Sigmoid colon (tissue), 7 donors: ENCODE results near the gene BTBD19. TPM values are rescaled to one million over a fixed set of nuclear protein-coding genes. Genes with fewer than 3 reads are reported as not detected.

ENCODE experiments used
- DNase-seq: peaks from one replicate; pipeline ENCODE4 v3.0.0-alpha.2; 2019
- H3K27ac ChIP-seq, 4 donors: fragments of 200-600 bp; sonication (generic); one replicate each; pipeline ENCODE4 v1.5.1; 2016 to 2019; ENCODE audit warnings: mild to moderate bottlenecking in 1 of 4
- H3K27me3 ChIP-seq, 3 donors: fragments of 200-600 bp; sonication (generic); one replicate each; pipeline ENCODE4 v1.5.1; 2019; ENCODE audit warnings: mild to moderate bottlenecking in 1 of 3
- H3K36me3 ChIP-seq, 4 donors: fragments of 200-600 bp; sonication (generic); one replicate each; pipeline ENCODE4 v1.5.1; 2016 to 2019
- H3K4me1 ChIP-seq, 4 donors: fragments of 200-600 bp; sonication (generic); one replicate each; pipeline ENCODE4 v1.5.1; 2017 to 2019
- H3K4me3 ChIP-seq, 4 donors: fragments of 200-600 bp; sonication (generic); one replicate each; pipeline ENCODE4 v1.5.1; 2017 to 2019; ENCODE audit warnings: mild to moderate bottlenecking in 2 of 4, moderate library complexity in 1 of 4
- H3K9me3 ChIP-seq, 4 donors: fragments of 200-600 bp in 3 of 4; sonication (generic) in 3 of 4; one replicate each; pipeline versions ENCODE4 v1.5.1 to v1.6.1; 2013 to 2019
- EP300 ChIP-seq, 4 donors: sonication (generic); formaldehyde crosslinking; IDR thresholded peaks; one replicate each; pipeline ENCODE4 v1.6.1; 2017; ENCODE audit warnings: antibody characterized with exemption in 4 of 4
- POLR2A ChIP-seq, 2 donors: fragments of 450-650 bp; IDR thresholded peaks; one replicate each; pipeline ENCODE4 v1.6.1; 2016; ENCODE audit warnings: antibody characterized with exemption in 2 of 2, mild to moderate bottlenecking in 2 of 2, moderate library complexity in 2 of 2
- POLR2AphosphoS5 ChIP-seq, 4 donors: sonication (generic); formaldehyde crosslinking; IDR thresholded peaks; one replicate each; pipeline ENCODE4 v1.6.1; 2017; ENCODE audit warnings: antibody characterized with exemption in 4 of 4
- WGBS, 2 donors: extraction: QIAGEN DNeasy Blood & Tissue Kit; methylation state at CpG; one replicate each; pipeline ENCODE4 v1.1.7; 2013; 5-methylcytosine and 5-hydroxymethylcytosine counted together
- intact Hi-C: fragments of 100-400 bp; cut with DNase I; formaldehyde crosslinking; loops from one replicate; pipeline ENCODE4 v1.15.1; 2023
- polyA plus RNA-seq, 3 donors: library from polyadenylated mRNA; stranded (reverse); fragments of 200-250 nt; gene quantifications; one replicate each; pipeline ENCODE4 v1.2.3, GENCODE V29; 2013
- total RNA-seq, 4 donors: library from RNA; depleted of rRNA; stranded (reverse); fragments of >200 nt; gene quantifications; one replicate each; pipeline ENCODE4 v1.1.0, GENCODE V29; 2016
- TF ChIP-seq, protein P1 (sequence below), 4 experiments: fragments of 450-650 bp in 3 of 4; fragments of 200-600 bp in 1 of 4; IDR thresholded peaks; one replicate each; pipeline ENCODE4 v1.5.1; 2016 to 2019; ENCODE audit warnings: antibody characterized with exemption in 4 of 4, mild to moderate bottlenecking in 3 of 4, moderate library complexity in 2 of 4
- donor health status: healthy with polysubstance abuse.
- donor health status: Bipolar disorder and iron deficiency.
- donor health status: healthy.

The BTBD19 gene
- total and polyA plus RNA-seq, 7 donors = 0.60 to 9.4 (median 2.8) TPM; not detected in 1

DNA sequence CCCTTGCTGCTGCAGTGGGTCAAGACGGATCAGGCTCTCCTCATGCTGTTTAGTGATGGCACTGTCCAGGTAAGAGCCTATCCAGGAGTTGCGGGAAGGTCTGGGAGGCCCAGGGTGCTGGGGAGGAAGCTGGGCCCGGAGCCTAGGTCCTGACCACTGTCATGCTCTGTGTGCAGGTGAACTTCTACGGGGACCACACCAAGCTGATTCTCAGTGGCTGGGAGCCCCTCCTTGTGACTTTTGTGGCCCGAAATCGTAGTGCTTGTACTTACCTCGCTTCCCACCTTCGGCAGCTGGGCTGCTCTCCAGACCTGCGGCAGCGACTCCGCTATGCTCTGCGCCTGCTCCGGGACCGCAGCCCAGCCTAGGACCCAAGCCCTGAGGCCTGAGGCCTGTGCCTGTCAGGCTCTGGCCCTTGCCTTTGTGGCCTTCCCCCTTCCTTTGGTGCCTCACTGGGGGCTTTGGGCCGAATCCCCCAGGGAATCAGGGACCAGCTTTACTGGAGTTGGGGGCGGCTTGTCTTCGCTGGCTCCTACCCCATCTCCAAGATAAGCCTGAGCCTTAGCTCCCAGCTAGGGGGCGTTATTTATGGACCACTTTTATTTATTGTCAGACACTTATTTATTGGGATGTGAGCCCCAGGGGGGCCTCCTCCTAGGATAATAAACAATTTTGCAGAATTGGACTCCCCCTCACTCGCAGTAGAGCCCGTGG lies 2.9 kb upstream of the BTBD19 start:
- DNase-seq = peak; percentile 64
- Histone ChIP-seq H3K27me3 (no peaks in the 10 kb centered on the region), H3K9me3 (no peaks in the 10 kb centered on the region), H3K27ac (peak overlapping the region; percentile 88 to 98 (median 95)), H3K4me1 (peaks cover 0 to 80% (median 58%) of the 10 kb centered on the region in 4 donors), H3K36me3 (peaks cover 0 to 40% (median 10%) of the 10 kb centered on the region in 4 donors), H3K4me3 (no peak overlapping the region)
- intact Hi-C loops = loop anchor here (10.0 kb wide), 1 partner anchor 689 kb away; the partner anchor contains the start of gene TESK2
- 94 to 96% methylated on average over 20 of the region's 20 CpGs for WGBS, 2 donors
- TF ChIP-seq EP300 (IDR thresholded peaks at IDR 0.05) (no peak), POLR2A (IDR thresholded peaks at IDR 0.05) (no peak), POLR2AphosphoS5 (IDR thresholded peaks at IDR 0.05) (no peak)
- TF ChIP-seq, protein P1, sequence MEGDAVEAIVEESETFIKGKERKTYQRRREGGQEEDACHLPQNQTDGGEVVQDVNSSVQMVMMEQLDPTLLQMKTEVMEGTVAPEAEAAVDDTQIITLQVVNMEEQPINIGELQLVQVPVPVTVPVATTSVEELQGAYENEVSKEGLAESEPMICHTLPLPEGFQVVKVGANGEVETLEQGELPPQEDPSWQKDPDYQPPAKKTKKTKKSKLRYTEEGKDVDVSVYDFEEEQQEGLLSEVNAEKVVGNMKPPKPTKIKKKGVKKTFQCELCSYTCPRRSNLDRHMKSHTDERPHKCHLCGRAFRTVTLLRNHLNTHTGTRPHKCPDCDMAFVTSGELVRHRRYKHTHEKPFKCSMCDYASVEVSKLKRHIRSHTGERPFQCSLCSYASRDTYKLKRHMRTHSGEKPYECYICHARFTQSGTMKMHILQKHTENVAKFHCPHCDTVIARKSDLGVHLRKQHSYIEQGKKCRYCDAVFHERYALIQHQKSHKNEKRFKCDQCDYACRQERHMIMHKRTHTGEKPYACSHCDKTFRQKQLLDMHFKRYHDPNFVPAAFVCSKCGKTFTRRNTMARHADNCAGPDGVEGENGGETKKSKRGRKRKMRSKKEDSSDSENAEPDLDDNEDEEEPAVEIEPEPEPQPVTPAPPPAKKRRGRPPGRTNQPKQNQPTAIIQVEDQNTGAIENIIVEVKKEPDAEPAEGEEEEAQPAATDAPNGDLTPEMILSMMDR (IDR thresholded peaks at IDR 0.05) = no peak

DNA sequence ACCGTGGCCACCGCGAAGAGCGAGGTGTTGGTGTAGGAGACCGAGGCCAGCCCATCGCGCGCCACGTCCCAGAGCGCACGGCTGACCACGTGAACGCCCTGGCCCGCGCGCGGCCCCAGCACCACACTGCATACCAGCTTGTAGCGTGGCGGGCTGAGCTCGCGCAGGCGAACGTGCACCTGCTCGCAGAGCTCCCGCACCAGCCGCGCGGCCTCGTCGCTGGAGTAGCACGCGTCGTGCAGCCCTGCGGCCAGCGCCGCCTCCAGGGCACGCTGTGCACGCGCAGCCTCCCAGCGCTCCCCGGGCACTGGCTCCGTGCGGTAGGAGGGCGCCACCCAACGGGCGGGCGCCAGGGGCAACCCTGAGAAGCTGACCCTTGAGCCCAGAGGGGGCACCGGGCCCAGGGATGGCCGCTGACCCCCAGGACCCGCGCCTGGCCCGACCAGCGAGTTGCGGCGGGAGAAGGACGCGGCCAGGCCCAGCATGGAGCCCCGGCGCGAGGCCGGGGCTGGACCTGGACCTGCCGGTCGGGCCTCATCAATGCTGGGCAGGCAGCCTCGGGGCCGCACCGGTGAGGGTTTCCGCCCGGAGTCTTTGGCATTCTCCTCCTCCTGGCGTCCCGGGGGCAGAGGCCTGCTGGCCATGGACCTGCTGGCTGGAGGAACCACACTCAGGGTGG lies 2.2 kb upstream of the BTBD19 start:
- DNase-seq = peak; percentile 70
- Histone ChIP-seq H3K4me3 (no peak overlapping the region), H3K9me3 (no peaks in the 10 kb centered on the region), H3K36me3 (peaks cover 0 to 40% (median 10%) of the 10 kb centered on the region in 4 donors), H3K27ac (peak overlapping the region; percentile 88 to 98 (median 95)), H3K27me3 (no peaks in the 10 kb centered on the region), H3K4me1 (peaks cover 0 to 80% (median 54%) of the 10 kb centered on the region in 4 donors)
- intact Hi-C loops = loop anchor here (10.0 kb wide), 1 partner anchor 689 kb away; the partner anchor contains the start of gene TESK2
- 96 to 97% methylated on average over 70 of the region's 70 CpGs for WGBS, 2 donors
- no peak for TF ChIP-seq POLR2A (IDR thresholded peaks at IDR 0.05)
- TF ChIP-seq EP300 (IDR thresholded peaks at IDR 0.05) = no peak
- TF ChIP-seq POLR2AphosphoS5 (IDR thresholded peaks at IDR 0.05) = no peak
- TF ChIP-seq, protein P1 (IDR thresholded peaks at IDR 0.05) = no peak

DNA sequence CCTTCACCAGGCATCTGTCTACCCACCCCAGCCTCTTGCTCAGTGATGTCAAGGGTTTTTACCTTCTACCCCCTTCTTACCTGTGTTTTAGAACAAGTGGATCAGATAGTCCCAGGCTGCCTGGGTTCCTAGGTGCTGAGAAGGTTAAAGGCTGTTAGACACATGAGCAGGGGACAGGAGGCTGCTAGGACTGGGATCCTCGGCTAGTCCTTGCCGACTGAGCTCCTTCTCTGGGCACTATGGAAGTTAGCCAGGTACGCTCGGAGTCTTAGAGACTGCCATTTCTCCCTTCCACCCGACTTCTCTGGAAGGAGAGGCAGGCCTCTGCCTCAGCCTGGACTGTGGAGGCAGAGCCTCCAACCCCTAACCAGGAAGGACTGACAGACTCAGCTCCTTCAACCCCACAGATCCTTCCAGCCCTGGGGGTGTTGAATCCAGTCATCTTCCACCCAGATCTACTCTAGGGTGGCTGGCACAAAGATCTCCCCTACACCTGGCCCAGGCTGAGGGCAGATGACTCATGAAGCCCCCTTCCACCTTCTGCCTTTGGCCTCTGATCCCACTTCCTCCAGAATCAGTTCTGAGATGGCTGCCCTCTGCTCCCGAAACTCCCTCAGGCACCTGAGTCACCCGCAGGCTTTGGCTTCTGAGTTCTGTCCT lies 1.5 kb upstream of the BTBD19 start, which contains the start of gene DYNLT4:
DYNLT4 (minus strand) TSS at position 648 of the 660 bp plus-strand sequence. CDS start 683 bp downstream, outside the sequence.
- peak within 1 kb of the TSS in 2 of 4 donors; percentile 23 to 35 for H3K4me3 ChIP-seq

DNA sequence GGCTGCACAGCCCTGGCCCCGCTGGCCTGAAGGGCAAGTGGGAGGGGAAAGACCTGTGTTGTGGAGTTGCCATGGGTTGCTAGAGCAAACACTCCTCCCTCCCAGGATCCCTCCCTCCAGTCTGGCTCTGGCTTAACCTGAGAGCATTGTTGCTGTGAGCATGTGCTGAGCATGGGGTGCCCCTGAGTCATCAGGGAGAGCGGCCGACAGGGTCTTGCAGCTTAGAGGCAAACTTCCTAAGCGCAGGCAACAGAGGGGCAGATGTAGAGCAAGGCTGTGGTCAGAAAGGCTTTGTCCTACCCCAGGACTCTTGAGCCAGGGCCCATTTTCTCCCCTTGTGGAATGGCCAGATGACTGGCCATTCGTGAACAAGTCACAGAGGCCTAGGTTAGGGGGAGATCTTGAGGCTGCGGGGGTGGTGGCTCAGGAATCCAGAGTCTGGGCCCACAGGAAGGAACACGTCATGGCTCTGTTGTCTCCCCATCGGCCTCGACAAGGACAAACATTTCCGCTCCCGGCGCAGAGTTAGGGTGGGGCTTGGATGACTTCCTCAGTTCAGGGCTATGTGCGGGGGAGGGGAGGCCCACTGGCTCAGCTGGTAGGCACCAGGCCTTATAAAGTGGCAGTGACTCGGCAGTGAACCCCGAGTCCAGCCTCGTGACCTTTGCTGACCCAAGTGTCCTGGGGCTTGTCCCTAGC lies 810 bp upstream of the BTBD19 start:
- Histone ChIP-seq H3K27ac (peak overlapping the region; percentile 88 to 98 (median 95)), H3K36me3 (peaks cover 0 to 39% (median 10%) of the 10 kb centered on the region in 4 donors), H3K9me3 (no peaks in the 10 kb centered on the region), H3K27me3 (no peaks in the 10 kb centered on the region), H3K4me1 (peaks cover 0 to 79% (median 50%) of the 10 kb centered on the region in 4 donors), H3K4me3 (peak overlapping the region in 2 of 4 donors; percentile 23 to 35)
- 3 to 6% methylated on average over 16 of the region's 16 CpGs for WGBS, 2 donors
- TF ChIP-seq EP300 (IDR thresholded peaks at IDR 0.05) (peak in 1 of 4 donors; percentile 67), POLR2AphosphoS5 (IDR thresholded peaks at IDR 0.05) (peak; percentile 16 to 89 (median 48)), POLR2A (IDR thresholded peaks at IDR 0.05) (peak in 1 of 2 donors; percentile 11)
- TF ChIP-seq, protein P1 (IDR thresholded peaks at IDR 0.05) = no peak
- intact Hi-C loops = loop anchor here (10.0 kb wide), 1 partner anchor 687 kb away; the partner anchor contains the start of gene TESK2
- DNase-seq = peak; percentile 98

More for the DNA sequence above, 1.5 kb upstream of the BTBD19 start, which contains the start of gene DYNLT4:
- Histone ChIP-seq H3K27ac (peak within 1 kb of the TSS; percentile 88 to 98 (median 95)), H3K27me3 (no peaks in the 10 kb centered on the region), H3K9me3 (no peaks in the 10 kb centered on the region), H3K36me3 (peaks cover 0 to 40% (median 10%) of the 10 kb centered on the region in 4 donors), H3K4me1 (peaks cover 0 to 79% (median 52%) of the 10 kb centered on the region in 4 donors)
- intact Hi-C loops = loop anchor here (10.0 kb wide), 1 partner anchor 688 kb away; the partner anchor contains the start of gene TESK2
- DNase-seq = no peak
- TF ChIP-seq EP300 (IDR thresholded peaks at IDR 0.05) (no peak), POLR2AphosphoS5 (IDR thresholded peaks at IDR 0.05) (peak in 3 of 4 donors; percentile 44 to 58 (median 49)), POLR2A (IDR thresholded peaks at IDR 0.05) (no peak)
- 62 to 67% methylated on average over 7 of the region's 7 CpGs for WGBS, 2 donors
